ENCODE results near the gene RASA4B. TPM values are rescaled to one million over a fixed set of nuclear protein-coding genes. Genes with fewer than 3 reads are reported as not detected.
A peak's percentile ranks its signal among the peaks of the same experiment; 100 is the strongest.

The RASA4B gene
- total RNA-seq, 4 donors from 2014 or later, result 26.5 to 30.7 (median 28.4) TPM

DNA sequence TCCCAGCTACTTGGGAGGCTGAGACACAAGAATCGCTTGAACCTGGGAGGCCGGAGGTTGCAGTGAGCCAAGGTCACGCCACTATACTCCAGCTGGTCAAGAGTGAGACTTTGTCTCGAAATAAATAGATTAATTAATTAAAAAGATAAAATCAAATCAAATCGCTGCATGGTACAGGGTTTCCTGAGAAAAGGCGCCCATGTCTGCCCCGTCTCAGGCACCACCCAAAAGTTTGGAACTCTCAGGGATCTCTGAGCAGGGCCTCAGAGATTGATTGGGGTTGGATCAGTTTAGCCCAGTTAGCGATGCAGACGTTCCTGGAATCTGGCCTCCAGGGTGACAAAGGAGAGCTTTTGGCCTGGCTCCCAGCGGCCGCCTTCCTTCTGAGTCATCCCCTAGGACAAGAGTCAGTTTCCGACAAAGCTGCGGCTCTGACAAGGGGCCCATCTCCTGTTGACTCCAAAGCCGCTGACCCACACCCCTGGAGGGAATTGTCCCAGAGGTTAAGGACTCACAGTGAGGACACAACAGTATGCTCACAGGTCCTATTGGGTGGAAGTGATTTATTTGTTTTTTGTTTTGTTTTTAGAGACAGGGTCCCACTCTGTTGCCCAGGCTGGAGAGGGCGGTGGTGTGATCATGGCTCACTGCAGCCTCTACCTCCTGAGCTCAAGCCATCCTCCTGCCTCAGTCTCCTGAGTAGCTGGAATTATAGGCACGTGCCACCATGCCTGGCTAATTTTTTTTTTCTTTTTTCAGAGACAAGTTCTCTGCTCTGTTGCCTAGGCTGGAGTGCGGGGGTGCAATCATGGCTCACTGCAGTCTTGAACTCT lies 77.4 kb downstream of the RASA4B start:
- Histone ChIP-seq H3K36me3 (peaks cover 9% of the 10 kb centered on the region), H3K27me3 (no peaks in the 10 kb centered on the region), H3K9me3 (no peaks in the 10 kb centered on the region), H3K4me1 (peaks cover 3% of the 10 kb centered on the region), H3K27ac (no peak overlapping the region), H3K4me3 (no peak overlapping the region)
- DNase-seq (ENCODE audit: low spot score in 2 of 2), result no peak
- TF ChIP-seq POLR2AphosphoS5 (IDR thresholded peaks at IDR 0.05), result no peak
- TF ChIP-seq, protein P1, sequence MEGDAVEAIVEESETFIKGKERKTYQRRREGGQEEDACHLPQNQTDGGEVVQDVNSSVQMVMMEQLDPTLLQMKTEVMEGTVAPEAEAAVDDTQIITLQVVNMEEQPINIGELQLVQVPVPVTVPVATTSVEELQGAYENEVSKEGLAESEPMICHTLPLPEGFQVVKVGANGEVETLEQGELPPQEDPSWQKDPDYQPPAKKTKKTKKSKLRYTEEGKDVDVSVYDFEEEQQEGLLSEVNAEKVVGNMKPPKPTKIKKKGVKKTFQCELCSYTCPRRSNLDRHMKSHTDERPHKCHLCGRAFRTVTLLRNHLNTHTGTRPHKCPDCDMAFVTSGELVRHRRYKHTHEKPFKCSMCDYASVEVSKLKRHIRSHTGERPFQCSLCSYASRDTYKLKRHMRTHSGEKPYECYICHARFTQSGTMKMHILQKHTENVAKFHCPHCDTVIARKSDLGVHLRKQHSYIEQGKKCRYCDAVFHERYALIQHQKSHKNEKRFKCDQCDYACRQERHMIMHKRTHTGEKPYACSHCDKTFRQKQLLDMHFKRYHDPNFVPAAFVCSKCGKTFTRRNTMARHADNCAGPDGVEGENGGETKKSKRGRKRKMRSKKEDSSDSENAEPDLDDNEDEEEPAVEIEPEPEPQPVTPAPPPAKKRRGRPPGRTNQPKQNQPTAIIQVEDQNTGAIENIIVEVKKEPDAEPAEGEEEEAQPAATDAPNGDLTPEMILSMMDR (IDR thresholded peaks at IDR 0.05), result no peak
- no peak for TF ChIP-seq EP300 (IDR thresholded peaks at IDR 0.05)
- TF ChIP-seq POLR2A (IDR thresholded peaks at IDR 0.05), result no peak
- WGBS, result 62% methylated on average over 17 of the region's 17 CpGs

DNA sequence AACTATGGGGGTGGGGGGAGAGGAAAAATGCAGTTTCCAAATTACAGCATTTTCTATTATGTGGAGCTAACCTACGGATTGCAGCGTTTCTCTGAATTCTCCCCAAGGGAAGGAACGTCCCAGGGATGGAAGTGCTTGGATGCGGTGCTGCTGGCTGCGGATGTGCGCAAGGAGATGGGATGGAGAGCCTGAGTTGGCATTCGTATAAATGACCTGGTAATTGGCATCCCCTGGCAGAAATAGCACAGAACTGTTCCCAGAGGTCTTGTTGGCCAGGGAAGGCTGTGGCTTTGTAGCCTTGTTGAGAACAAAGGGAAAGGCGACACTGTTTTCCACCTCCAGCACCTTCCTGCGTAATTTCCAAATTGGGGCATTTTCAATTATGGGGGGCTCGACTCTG lies 81.5 kb downstream of the RASA4B start:
- 94% methylated on average over 10 of the region's 10 CpGs for WGBS
- no peaks in the 10 kb centered on the region for H3K9me3 ChIP-seq
- H3K4me3 ChIP-seq, result no peak overlapping the region
- no peak for DNase-seq (ENCODE audit: low spot score in 2 of 2)
- no peak overlapping the region for H3K27ac ChIP-seq
- no peaks in the 10 kb centered on the region for H3K27me3 ChIP-seq
- H3K36me3 ChIP-seq, result peaks cover 9% of the 10 kb centered on the region
- TF ChIP-seq, protein P1 (IDR thresholded peaks at IDR 0.05), result no peak
- TF ChIP-seq EP300 (IDR thresholded peaks at IDR 0.05) (no peak), POLR2AphosphoS5 (IDR thresholded peaks at IDR 0.05) (no peak), POLR2A (IDR thresholded peaks at IDR 0.05) (no peak)
- peaks cover 31% of the 10 kb centered on the region for H3K4me1 ChIP-seq

DNA sequence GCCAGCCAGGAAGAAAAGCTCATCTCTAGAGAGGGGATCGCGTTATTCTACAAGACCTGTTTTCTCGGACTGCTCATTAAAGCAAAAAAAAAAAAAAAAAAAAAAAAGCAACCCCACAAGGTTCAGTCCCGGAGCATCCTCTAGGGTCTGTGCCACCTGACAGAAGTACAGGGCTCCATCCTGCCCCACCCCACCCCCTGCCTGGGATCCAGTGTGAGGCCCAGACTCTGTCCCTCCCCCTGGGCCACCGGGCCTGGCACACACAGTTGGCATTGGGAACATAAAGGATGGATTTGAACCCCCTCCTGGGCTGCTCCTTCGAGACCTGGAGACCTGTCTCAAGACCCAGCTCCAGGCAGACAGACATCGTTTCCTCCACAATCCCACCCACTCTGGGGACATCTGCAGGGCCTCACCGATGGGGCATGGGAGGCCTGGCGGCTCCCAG lies 83.5 kb downstream of the RASA4B start:
- Histone ChIP-seq H3K9me3 (no peaks in the 10 kb centered on the region), H3K4me3 (peak overlapping the region; percentile 89), H3K4me1 (peaks cover 36% of the 10 kb centered on the region), H3K27ac (no peak overlapping the region), H3K27me3 (no peaks in the 10 kb centered on the region), H3K36me3 (peaks cover 2% of the 10 kb centered on the region)
- no peak for DNase-seq (ENCODE audit: low spot score in 2 of 2)
- WGBS, result 34% methylated on average over 8 of the region's 9 CpGs
- TF ChIP-seq, protein P1 (IDR thresholded peaks at IDR 0.05), result no peak
- TF ChIP-seq POLR2AphosphoS5 (IDR thresholded peaks at IDR 0.05) (no peak), POLR2A (IDR thresholded peaks at IDR 0.05) (no peak), EP300 (IDR thresholded peaks at IDR 0.05) (no peak)

DNA sequence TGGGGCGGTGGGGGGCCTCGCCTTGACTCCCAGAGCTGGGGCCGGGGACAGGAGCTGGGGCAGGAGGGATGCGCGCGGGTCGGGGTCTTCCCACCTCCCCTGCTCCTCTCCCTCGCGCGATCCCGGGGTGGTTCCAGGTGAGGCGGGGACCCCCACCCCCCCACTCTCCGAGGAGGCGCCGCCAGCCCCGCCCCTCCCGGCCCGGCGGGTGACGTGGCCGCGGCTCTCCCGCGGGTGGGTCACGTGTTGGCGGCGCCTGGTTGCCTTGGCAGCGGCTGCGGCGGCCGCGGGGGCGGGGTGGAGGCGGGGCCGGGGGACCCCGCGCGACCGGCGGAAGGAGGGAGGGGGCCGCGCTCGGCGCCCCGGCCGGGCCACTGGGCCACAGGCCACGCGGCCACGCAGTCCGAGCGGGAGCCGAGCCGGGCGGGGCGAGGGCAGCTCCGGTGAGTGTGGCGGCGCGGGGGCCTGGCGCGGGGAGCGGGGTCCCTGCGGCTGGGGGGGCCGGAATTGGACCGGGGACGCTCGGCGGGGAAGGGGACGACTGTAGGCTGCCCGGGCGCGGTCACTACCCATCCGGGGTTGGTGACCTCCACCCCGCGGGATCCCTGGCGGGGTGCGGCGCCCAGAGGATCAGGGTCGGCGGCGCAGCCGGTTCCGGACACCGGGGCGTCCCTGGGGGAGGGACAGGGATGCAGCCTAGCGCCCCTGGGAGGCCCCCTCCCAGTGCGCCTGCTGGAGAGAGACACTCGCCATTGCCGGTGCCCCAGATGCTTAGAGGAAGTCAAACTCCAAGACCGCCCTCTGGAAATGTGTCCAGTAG lies 84.1 kb downstream of the RASA4B start, which contains the start of gene ORAI2:
Gene ORAI2 (plus strand): TSS at position 357 of the 820 bp plus-strand sequence. CDS start 5,382 bp downstream, outside the sequence.
- no peak within 1 kb of the TSS for H3K27ac ChIP-seq
- DNase-seq (ENCODE audit: low spot score in 2 of 2), result peak in 1 of 2 donors; percentile 83
- WGBS, result 2% methylated on average over 23 of the region's 90 CpGs

More for the DNA sequence above, 84.1 kb downstream of the RASA4B start, which contains the start of gene ORAI2:
- Histone ChIP-seq H3K9me3 (no peaks in the 10 kb centered on the region), H3K4me1 (peaks cover 36% of the 10 kb centered on the region), H3K27me3 (no peaks in the 10 kb centered on the region), H3K36me3 (no peaks in the 10 kb centered on the region), H3K4me3 (peak within 1 kb of the TSS; percentile 89)
- TF ChIP-seq POLR2AphosphoS5 (IDR thresholded peaks at IDR 0.05) (no peak), EP300 (IDR thresholded peaks at IDR 0.05) (no peak), POLR2A (IDR thresholded peaks at IDR 0.05) (no peak)
- TF ChIP-seq, protein P1 (IDR thresholded peaks at IDR 0.05), result no peak

Other genes starting within 250 kb of the RASA4B start
- gene SH2B2, start 230.9 kb downstream of the RASA4B start, total RNA-seq, result 1 to 10 TPM; 5.1 to 6.5 (median 5.6) TPM
- not detected for gene SPDYE6, start 161.3 kb downstream of the RASA4B start, total RNA-seq
- gene PRKRIP1, start 121.4 kb downstream of the RASA4B start, total RNA-seq, result 10 to 100 TPM; 21.5 to 54.7 (median 23.3) TPM
- gene ORAI2, start 84.2 kb downstream of the RASA4B start, total RNA-seq, result 1 to 10 TPM; 4.3 to 7.0 (median 5.0) TPM
- gene ALKBH4, start 52.9 kb downstream of the RASA4B start, total RNA-seq, result 10 to 100 TPM; 17.9 to 41.1 (median 26.7) TPM
- 10 to 100 TPM in 3 of 4 donors, 1 to 10 TPM in 1; 9.8 to 19.2 (median 16.4) TPM for gene LRWD1, start 52.8 kb downstream of the RASA4B start, total RNA-seq
- gene POLR2J, start 38.9 kb downstream of the RASA4B start, total RNA-seq, result 10 to 100 TPM in 3 of 4 donors, 1 to 10 TPM in 1; 9.5 to 29.0 (median 19.3) TPM
- 10 to 100 TPM in 2 of 4 donors, 1 to 10 TPM in 2; 7.8 to 24.4 (median 11.5) TPM for gene UPK3BL2, start 25.9 kb upstream of the RASA4B start, total RNA-seq
- gene SPDYE2, start 33.4 kb upstream of the RASA4B start, total RNA-seq, result under 1 TPM in 1 of 4 donors, not detected in 3; 0.64 TPM
- 10 to 100 TPM; 11.3 to 28.5 (median 27.3) TPM for gene POLR2J3, start 54.8 kb upstream of the RASA4B start, total RNA-seq
- gene RASA4, start 99.0 kb upstream of the RASA4B start, total RNA-seq, result 10 to 100 TPM; 16.4 to 33.9 (median 23.6) TPM
- 10 to 100 TPM; 24.2 to 57.0 (median 48.1) TPM for gene UPK3BL1, start 125.0 kb upstream of the RASA4B start, total RNA-seq
- gene SPDYE2B, start 132.5 kb upstream of the RASA4B start, total RNA-seq, result not detected
- 1 to 10 TPM; 1.0 to 5.1 (median 3.1) TPM for gene POLR2J2, start 153.9 kb upstream of the RASA4B start, total RNA-seq
- gene FAM185A, start 231.2 kb upstream of the RASA4B start, total RNA-seq, result 10 to 100 TPM; 12.4 to 41.9 (median 16.9) TPM

Measured in suprapubic skin (tissue), 4 donors.